ENCODE results near the gene IFITM1. TPM values are rescaled to one million over a fixed set of nuclear protein-coding genes. Genes with fewer than 3 reads are reported as not detected.
A peak's percentile ranks its signal among the peaks of the same experiment; 100 is the strongest.

Gene IFITM1
- total and polyA plus RNA-seq, 9 of the 15 experiments (the other 6 are each of a cell fraction or from before 2014, with no cell fraction given), result 691 to 5,579 (median 974) TPM

- TF ChIP-seq TFE3 (CRISPR knock-in tag; IDR thresholded peaks at IDR 0.05), result no peak
- TF ChIP-seq SMARCC2 (IDR thresholded peaks at IDR 0.05; ENCODE audit: low read depth), result no peak
Observed at GRCh38 chr11:344836-345578, 31.2 kb downstream of the IFITM1 start (continued).

- Histone ChIP-seq H4K20me1 (replicated peaks; ENCODE audit: control insufficient read depth, insufficient read depth, low read length) (no peaks in the 10 kb centered on the region), H3K4me2 (ENCODE audit: insufficient read depth, low read length) (no peak overlapping the region), H3K9me1 (ENCODE audit: control insufficient read depth, insufficient read depth, low read length) (no peaks in the 10 kb centered on the region), H3K27ac (ENCODE audit: extremely low read depth, low read depth, low read length) (no peak overlapping the region), H2AFZ (ENCODE audit: low read depth, low read length) (peak overlapping the region; percentile 92; the same call in 1 of the 2 replicates), H3K79me2 (ENCODE audit: control insufficient read depth, insufficient read depth, low read length) (no peaks in the 10 kb centered on the region), H3K4me3 (no peak overlapping the region), H3K36me3 (ENCODE audit: control insufficient read depth, insufficient read depth, low read length) (no peaks in the 10 kb centered on the region), H3K27me3 (ENCODE audit: control insufficient read depth in 2 of 2, insufficient read depth in 2 of 2, low read length in 2 of 2) (no peaks in the 10 kb centered on the region), H3K4me1 (replicated peaks in 1 of 2; ENCODE audit: control insufficient read depth in 2 of 2, insufficient read depth in 2 of 2, low read length in 2 of 2) (peaks cover 30 to 49% of the 10 kb centered on the region in 2 experiments), H3K9me3 (replicated peaks; ENCODE audit: control insufficient read depth, insufficient read depth, low read depth, low read length) (no peaks in the 10 kb centered on the region), H3K9ac (ENCODE audit: insufficient read depth in 1 of 2, low read depth in 2 of 2, low read length in 2 of 2) (0 out of 4 replicates have a peak overlapping the region, but pooled peaks of 1 of the 2 experiments have one; percentile 6)
- in situ Hi-C loops (cut with MboI) (no loop called here), intact Hi-C loops (cut with micrococcal nuclease) (no loop called here)
- no peak for DNase-seq (ENCODE audit: extremely low read depth in 1 of 4, low spot score in 3 of 4)
- BruUV-seq (replicated peaks), result no TSS peak
- POLR2A ChIA-PET, result interaction anchor here (1.2 to 1.9 kb wide), 3 partner anchors 13 to 29 kb away, joined by 3 to 7 read pairs (median 4); no protein-coding TSS in a partner anchor
- WGBS (ENCODE audit: insufficient coverage, low coverage, missing lambda C conversion rate), result 91% methylated on average over 3 of the region's 3 CpGs
- TF ChIP-seq ATF4 (CRISPR knock-in tag; IDR thresholded peaks at IDR 0.05) (no peak), ZNF121 (CRISPR knock-in tag; conservative IDR thresholded peaks at IDR 0.05) (peak; percentile 70), MYNN (IDR thresholded peaks at IDR 0.05) (no peak), MYNN (CRISPR knock-in tag; IDR thresholded peaks at IDR 0.05) (no peak), CTCF (IDR thresholded peaks at IDR 0.05 in 2 of 3, conservative IDR thresholded peaks at IDR 0.05 in 1 of 3; ENCODE audit: insufficient read depth in 2 of 3, low read depth in 1 of 3, low read length in 3 of 3) (no peak), PREB (CRISPR knock-in tag; IDR thresholded peaks at IDR 0.05) (no peak), RBM25 (IDR thresholded peaks at IDR 0.05; ENCODE audit: low read depth, low read length, severe bottlenecking) (peak; percentile 32)
- FAIRE-seq, result no peak
- CTCF ChIA-PET (ENCODE audit: low intra/inter-chr PET ratio), result no interaction called here
- ATAC-seq, result no peak
Observed at GRCh38 chr11:346529-346928, 32.7 kb downstream of the IFITM1 start.

All from K562 (cell line).